Stimulated activated CD4-positive, alpha-beta T cell treated with anti-CD3 and anti-CD28 coated beads, Interleukin-12 subunit alpha, Interleukin-12 subunit beta, amount 100 ng/mL, for 4 hours (primary cell): Measurements from ENCODE around the gene PITPNM3.

Experiments
- DNase-seq: peaks from one replicate; pipeline ENCODE4 v3.0.0-alpha.2; 2020

The PITPNM3 gene

GRCh38 chr17:6525141-6525540 lies 31.2 kb downstream of the PITPNM3 start:
- no peak for DNase-seq

- no peak for DNase-seq
These were observed 31.8 kb downstream of the PITPNM3 start for GRCh38 chr17:6524520-6524919.

GRCh38 chr17:6523809-6524355 lies 32.5 kb downstream of the PITPNM3 start:
- no peak for DNase-seq

- DNase-seq, result no peak
These were observed 33.0 kb downstream of the PITPNM3 start for GRCh38 chr17:6523330-6523729.

DNA sequence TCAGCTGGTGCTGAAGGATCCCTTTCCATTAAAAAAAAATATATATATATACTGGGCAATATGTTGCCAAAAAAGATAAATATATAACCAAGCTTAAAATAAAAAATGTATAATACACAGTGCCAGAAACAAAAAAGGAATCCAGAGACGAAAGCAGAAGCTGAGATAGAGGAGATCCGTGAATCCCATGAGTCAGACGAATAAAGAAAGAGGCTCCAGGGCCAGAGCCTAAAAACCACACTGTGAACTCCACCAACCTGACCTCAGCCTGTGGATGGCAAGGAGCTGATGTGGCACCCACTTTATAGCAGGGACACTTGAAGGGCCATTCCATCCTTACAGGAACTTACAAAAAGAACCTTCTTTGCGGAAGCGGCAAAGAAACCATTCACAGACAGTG lies 34.8 kb downstream of the PITPNM3 start:
- no peak for DNase-seq

DNA sequence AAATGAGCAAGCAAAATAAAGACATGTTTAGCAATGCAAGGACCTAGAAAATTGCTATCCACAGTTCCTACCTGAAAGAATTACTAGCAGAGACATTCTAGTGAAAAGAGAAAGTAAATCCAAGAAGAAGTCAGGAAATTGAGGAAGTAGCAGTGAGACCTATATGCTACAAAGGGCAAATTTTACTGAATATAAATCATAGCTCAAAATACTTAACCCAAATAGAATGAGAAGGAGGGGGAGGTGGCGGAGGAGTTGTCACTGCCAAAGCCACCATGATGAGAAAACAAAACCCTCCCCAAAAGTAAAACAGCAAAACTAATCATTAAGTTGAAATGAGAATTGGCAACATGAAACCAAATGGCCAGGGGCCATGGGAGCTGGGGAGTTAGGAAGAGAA lies 39.3 kb downstream of the PITPNM3 start:
- DNase-seq, result no peak

DNA sequence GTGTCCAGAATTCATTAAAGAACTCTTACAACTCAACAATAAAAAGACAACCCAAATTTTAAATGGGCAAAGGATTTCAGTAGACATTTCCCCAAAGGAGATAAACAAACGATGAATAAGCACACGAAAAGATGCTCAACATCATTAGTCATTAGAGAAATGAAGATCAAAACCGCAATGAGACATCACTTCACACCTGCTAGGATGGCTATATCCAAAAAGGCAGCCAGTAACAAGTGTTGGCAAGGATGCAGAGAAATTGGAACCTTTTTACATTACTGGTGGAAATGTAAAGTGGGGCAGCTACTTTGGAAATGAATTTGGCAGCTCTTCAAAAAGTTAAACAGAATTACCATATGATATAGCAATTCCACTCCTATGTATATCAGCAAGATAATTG lies 42.0 kb downstream of the PITPNM3 start:
- no peak for DNase-seq

GRCh38 chr17:6512552-6512951 lies 43.8 kb downstream of the PITPNM3 start:
- DNase-seq, result no peak

DNA sequence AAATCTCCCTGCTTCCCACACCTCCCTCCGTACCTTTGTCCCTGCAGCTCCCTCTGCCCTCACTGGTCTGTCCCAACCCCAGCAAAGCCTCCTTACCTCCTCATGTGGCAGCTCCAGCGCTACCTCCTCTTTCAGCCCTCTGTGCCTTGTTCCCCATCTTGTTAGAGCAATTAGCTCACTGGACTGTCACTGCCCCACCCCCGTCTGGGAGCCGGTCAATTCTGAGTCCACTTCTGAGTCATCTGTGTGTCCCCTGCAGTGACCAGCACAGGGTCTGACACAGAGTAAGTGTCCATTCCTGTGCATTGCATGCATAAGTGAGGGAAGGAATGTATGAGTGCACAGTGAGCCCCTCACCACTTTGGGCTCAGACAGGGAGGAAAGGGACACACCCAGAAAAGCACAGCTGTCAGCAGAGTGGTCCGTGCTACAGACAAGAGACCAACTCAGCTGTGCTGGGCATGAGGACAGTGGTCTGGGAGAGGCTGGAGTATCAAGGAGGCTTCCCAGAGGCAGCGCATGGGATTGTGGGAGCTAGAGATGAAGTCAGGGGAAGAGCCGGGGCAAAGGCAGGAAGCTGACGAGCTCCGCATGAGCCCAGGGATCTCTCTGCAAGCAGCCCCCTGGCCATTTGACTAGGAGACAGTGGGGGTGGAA lies 45.9 kb downstream of the PITPNM3 start:
- no peak for DNase-seq

GRCh38 chr17:6509921-6510320 lies 46.4 kb downstream of the PITPNM3 start:
- DNase-seq, result no peak

DNA sequence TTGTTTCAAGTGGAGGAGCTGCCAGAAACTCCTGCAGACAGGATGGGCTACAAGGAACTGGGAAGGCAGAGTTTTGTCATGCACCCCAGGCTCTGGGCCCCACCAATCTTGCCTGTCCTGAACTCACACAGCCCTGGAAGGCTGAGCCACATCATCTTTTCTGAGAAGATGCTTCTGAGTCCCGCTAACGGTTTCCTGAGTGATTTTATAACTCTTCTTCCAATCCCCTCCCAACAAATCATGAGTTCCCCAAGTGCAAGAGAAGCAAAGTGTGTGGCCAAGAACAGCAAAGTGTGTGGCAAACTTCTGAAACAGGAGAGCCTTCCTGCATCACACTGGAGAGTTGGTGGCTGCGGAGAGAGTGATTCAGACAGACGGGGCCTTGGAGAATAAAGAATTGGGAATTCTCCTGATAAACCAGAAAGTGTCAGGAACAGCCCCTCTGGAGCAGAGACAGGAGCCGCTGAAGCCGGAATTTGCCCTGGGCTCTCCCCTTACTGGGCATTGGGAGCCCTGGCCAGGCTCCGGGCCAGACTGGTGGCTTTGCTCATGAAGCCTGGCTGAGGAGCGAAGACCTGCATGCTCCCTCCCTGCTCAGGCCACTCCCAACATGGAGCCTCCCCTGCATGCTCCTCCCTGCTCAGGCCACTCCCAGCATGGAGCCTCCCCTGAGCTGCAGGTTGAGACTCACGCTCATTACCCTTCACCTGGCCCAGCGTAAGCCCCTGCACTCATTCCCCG lies 47.2 kb downstream of the PITPNM3 start:
- no peak for DNase-seq

DNA sequence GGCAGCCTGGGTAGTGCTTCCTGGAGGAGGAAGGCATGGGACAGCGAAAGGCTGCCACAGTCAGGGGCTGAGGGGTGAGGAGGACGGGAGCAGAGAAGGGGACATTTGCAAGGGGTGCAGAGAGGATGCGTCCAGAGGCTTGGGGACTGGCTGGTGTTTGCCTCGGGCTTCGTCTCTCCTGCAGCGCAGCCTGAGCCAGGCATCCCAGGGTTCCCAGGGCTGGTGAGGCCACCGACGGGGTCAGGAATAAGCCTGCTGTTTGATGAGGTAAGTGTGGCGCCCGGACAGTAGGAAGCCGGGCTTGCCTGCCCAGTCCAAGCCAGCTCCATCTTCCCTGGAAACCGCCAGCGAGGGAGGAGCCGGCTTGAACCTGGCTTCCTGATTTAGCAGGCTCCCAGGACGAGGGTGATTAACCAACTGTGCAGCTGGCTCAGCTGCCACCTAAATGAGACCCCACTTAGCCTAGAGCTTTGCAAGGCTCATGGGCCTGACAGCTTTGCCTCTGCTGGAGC lies 47.8 kb downstream of the PITPNM3 start:
- DNase-seq, result no peak

DNA sequence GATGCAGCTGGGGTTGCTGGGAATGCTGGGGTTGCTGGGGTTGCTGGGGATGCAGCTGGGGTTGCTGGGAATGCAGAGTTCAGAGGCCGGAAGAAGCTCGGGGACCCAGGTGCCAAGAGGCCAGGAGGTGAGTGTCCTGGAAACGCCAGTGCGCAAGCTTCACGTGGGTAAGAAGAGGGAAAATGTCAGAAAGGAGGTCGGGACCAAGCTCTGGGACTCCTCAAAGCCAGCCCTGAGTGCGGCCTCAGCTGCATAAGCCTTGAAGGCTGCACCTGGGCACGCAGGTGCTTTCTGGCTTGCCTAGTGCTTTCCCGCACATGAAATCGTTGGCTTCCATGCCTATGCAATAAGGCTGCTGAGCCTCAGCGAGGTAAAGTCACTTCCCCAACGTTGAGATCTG lies 48.3 kb downstream of the PITPNM3 start:
- DNase-seq, result no peak

DNA sequence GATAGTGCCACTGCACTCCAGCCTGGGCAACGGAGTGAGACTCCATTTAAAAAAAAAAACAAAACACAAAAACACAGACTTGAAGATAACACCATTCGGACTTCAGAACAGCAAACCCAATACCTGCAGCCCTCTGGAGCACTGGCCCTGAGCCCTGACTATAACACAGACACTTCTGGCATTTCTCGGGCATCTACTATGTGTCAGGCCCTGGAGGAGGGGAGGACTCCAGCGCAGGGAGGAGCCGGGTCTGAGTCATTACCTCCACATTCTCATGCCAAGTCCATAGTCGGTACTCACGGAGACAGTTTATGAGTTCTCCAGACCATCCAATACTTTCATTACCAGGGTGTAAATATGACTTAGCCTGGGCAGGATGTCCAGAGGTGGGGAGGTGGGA lies 48.8 kb downstream of the PITPNM3 start:
- DNase-seq, result no peak

DNA sequence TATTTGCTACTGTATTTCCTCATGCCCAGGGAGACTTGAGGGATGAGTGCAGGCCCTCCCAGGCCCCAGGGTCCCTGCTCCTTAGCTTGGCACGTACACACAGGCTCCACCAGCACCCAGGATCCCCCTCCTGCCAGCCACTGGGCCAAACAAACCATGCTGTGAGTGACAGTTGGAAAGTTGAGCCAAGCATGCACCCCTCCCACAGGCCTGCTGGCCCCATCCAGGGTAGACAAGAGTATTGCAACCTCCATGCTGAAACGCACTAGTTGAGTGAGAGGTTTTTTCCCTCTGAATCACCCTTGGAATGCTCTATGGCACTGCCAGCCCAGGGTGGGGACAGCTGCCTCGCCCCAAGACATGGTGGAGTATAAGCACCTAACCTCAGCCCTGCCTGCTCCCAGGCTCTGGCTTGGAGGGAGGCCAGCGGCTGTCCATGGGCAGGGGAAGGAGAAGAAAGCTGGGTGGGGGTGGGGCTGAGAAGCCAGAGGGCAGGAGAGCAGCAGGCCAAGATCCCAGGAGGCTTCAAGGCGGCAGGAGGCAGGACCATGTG lies 49.6 kb downstream of the PITPNM3 start:
- no peak for DNase-seq

DNA sequence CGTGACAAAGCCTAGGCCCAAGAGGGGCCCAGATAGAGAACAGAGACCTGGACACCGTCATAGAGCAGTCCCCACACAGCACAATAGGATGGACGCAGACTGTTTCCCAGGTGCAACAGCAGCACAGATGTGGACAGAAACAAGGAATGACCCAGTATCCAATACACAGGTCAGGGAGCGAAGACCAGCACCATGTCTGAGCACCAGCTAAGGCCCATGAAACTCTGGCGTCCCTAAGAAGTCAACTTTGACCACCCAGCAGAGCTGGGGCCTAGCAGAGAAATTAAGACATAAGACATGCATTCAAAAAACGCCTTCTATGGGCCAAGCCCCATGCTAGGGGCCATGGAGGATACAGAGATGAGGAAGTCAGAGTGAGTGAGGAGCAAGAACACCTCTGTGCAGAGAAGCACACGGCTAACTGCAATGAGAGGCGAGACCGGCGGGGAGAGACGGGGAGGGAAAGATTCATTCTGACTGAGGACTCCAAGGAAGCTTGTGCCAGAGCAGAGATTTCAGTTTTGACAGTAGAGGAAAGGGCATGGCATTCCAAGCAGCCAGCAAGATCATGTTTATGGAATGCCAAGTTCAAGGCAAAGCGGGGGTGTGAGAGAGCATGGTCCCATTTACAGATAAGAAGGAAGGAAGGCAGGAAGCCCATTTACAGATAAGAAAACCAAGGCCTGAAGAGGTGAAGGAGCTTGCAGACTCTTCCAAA lies 50.8 kb downstream of the PITPNM3 start:
- DNase-seq, result no peak

GRCh38 chr17:6503641-6504195 lies 52.6 kb downstream of the PITPNM3 start:
- no peak for DNase-seq

- no peak for DNase-seq
These were observed 53.4 kb downstream of the PITPNM3 start for GRCh38 chr17:6502871-6503509.

DNA sequence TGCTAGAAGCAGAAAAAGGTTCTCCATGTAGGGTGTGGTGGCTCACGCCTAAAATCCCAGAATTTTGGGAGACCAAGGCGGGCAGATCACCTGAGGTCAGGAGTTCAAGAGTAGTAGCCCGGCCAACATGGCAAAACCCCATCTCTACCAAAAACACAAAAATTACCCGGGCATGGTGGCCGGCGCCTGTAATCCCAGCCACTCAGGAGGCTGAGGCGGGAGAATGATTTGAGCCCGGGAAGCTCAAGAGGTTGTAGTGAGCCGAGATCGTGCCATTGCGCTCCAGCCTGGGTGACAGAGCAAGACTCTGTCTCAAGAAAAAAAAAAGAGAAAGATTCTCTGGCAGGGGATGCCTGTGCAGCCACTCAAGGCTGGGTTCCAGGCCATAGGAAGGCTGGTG lies 54.2 kb downstream of the PITPNM3 start:
- DNase-seq, result no peak

GRCh38 chr17:6501359-6501758 lies 55.0 kb downstream of the PITPNM3 start:
- DNase-seq, result no peak

GRCh38 chr17:6498901-6499540 lies 57.3 kb downstream of the PITPNM3 start:
- no peak for DNase-seq

DNA sequence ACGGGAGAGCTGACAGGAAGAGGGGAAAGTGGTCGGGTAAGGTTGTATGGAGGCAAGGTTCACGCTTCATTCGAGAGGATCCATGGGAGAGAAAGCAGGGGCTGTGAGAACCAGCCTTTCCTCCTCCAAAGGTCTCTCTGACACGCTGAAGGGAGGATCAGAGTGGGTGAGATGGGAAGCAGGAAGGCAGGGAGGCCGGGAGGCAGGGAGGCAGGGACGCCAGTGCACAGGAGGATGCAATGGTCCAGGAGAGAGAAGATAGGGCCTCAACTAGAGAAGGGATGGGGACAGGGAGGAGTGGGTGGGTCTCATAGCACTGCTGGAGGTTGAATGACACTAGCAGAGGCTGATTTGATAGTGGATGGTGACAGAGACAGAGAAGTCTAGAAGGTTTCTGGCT lies 58.0 kb downstream of the PITPNM3 start:
- no peak for DNase-seq
